Stimulated activated CD4-positive, alpha-beta T cell treated with anti-CD3 and anti-CD28 coated beads, Interleukin-2, amount 100 ng/mL, for 48 hours (primary cell): Measurements from ENCODE around the gene TTYH3.
"Not testable (repeated sequence)": the region's sequence is repeated elsewhere in the genome, so short reads cannot be mapped to it uniquely, and the experiment has no call there.

Experiments used
- DNase-seq, 2 donors: peaks; one replicate each; pipeline ENCODE4 v3.0.0-alpha.2; 2020

The TTYH3 gene

GRCh38 chr7:2691011-2691707 is 59.4 kb downstream of the TTYH3 start:
- no peak for DNase-seq

DNA sequence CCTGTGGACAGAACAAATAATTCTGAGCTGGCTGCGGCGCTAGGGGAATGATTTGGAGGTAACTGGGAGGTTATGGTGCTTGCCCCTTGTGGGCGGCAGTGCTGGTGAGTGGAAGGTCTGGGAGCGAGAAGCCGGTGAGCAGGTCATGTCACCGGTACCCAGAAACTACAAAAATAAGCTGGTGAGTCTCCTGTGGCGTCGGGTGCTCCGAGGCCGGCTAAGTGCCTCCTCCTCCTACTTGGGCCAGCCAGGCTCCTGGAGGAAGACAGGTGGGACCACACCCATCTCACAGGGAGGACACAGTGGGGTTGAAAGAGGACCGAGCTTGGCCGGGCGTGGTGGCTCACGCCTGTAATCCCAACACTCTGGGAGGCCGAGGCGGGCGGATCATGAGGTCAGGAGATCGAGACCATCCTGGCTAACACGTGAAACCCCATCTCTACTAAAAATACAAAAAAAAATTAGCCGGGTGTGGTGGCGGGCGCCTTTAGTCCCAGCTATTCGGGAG is 60.2 kb downstream of the TTYH3 start:
- DNase-seq, result not testable (repeated sequence)

GRCh38 chr7:2692543-2692942 is 60.8 kb downstream of the TTYH3 start:
- no peak for DNase-seq

- not testable (repeated sequence) for DNase-seq
These were observed 61.8 kb downstream of the TTYH3 start for GRCh38 chr7:2693420-2694121.

- DNase-seq, result not testable (repeated sequence)
These were observed 62.3 kb downstream of the TTYH3 start for GRCh38 chr7:2694122-2694436.

GRCh38 chr7:2698581-2699288 is 66.9 kb downstream of the TTYH3 start:
- DNase-seq, result peak; percentile 28 to 49

DNA sequence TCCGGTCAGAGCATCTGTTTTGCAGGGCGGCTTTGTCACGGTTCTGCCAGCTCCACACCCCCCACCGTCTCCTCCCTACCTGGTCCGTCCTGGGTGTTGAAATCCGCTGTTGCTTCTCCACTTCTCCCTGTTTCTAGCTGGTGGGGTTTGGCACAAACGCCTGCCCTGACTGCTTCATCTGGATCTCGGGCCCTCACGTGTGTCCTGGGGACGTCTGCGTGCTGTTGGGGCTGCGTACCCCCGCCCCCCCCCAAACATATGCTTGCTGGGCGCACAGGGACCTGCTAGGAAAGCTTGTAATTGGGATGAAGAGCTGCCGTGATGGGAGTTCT is 67.5 kb downstream of the TTYH3 start:
- no peak for DNase-seq

GRCh38 chr7:2700141-2700850 is 68.5 kb downstream of the TTYH3 start:
- no peak for DNase-seq

DNA sequence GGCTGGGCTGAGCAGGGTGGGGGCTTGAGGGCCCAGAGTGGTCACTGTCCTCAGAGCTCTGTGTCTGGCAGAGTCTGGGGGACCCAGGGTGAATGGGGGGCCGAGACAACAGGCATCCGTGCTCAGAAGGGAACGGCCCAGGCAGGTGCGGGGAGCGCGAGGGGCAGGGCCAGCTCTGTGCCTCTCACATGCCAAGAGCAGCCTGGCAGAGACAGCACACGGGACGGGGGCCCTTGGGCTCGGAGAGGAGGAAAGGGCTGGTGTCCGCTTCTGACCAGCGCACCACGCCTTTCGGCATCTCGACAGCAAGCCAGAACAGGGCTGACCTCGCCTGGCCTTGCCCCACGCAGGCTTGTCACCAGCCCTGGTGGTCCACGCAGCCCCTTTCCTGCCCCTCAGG is 69.6 kb downstream of the TTYH3 start:
- DNase-seq, result no peak

GRCh38 chr7:2701832-2702593 is 70.2 kb downstream of the TTYH3 start:
- no peak for DNase-seq

- DNase-seq, result no peak
These were observed 70.8 kb downstream of the TTYH3 start for GRCh38 chr7:2702594-2702957.

DNA sequence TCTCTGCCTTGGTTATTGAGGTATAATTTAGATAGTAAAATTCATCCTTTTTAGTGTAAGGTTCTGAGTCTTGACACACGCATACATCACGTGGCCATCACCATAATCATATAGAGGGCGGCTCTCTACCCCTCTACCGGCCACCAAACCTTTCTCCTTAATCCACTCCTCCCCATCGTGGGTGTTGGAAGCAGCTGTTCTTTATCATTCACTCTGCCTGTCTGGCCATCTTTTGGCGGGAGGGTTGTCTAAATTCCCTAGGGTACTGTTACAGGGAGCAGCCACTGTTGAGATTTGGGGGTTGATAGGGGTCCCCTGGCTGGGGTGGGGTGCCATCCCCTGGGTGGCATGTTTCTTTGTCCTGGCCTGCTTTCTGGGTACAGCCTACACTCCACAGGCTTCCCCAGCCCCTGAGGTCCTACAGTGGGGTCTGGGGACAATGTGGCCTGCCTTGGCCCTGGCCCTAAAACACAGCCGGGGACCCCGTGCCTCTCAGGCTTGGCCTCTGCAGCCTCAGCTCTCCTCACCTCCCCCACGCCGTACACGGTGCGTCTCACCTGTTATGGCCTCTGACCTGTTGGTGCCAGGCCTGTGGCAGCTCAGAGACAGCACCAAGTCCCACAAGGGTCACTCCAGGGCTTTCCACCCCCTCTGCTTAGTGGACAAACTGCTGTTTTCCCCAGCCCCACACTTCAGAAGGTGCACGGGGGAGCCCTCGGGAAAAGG is 73.7 kb downstream of the TTYH3 start:
- DNase-seq, result no peak

GRCh38 chr7:2706685-2707126 is 74.9 kb downstream of the TTYH3 start:
- no peak for DNase-seq

DNA sequence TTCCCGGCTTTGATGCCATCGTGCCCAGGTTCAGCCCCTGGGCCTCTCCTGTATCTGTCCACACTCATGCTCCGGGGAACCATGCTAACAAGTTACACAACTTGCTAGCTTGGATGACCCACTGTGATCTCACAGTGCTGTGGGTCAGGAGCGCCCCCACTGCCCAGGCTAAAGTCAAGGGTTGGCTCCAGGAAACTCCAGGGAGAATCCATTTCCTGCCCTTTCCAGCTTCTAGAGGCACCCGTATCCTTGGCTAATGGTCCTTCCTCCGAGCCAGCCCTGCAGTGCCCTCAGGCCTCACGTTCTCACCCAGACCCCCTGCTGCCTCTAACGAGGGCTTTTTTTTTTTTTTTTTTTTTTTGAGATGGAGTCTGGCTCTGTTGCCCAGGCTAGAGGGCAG is 75.7 kb downstream of the TTYH3 start:
- no peak for DNase-seq

GRCh38 chr7:2708041-2708440 is 76.3 kb downstream of the TTYH3 start:
- DNase-seq, result no peak

DNA sequence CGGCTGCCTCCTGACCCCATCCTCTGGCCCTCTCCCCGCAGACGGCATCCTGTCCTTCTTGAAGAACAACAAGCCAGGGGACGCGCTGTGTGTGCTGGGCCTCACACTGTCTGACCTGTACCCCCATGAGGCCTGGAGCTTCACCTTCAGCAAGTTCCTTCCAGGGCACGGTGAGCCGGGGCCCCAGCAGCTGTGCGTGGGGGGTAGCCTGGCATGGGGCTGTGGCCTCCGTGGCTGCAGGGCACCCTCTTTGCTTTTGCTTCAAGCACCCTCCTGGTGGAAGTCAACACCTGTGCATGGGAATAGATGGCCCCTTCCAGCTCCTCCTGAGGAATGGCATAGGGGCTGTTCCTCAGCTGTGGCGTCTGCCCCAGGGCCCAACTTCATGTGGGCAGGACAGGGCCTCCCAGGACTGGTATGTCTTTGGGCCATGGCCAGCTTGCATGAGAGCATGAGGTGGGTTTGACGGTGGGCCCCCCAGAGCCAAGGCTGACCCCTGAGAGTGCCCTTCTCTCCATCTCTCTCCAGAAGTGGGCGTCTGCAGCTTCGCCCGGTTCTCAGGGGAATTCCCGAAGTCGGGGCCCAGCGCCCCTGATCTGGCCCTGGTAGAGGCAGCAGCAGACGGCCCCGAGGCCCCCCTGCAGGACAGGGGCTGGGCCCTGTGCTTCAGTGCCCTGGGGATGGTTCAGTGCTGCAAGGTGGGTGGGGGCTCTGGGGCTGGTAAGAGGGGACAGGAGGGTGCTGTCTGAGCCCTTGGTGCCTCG is 76.9 kb downstream of the TTYH3 start:
- no peak for DNase-seq

DNA sequence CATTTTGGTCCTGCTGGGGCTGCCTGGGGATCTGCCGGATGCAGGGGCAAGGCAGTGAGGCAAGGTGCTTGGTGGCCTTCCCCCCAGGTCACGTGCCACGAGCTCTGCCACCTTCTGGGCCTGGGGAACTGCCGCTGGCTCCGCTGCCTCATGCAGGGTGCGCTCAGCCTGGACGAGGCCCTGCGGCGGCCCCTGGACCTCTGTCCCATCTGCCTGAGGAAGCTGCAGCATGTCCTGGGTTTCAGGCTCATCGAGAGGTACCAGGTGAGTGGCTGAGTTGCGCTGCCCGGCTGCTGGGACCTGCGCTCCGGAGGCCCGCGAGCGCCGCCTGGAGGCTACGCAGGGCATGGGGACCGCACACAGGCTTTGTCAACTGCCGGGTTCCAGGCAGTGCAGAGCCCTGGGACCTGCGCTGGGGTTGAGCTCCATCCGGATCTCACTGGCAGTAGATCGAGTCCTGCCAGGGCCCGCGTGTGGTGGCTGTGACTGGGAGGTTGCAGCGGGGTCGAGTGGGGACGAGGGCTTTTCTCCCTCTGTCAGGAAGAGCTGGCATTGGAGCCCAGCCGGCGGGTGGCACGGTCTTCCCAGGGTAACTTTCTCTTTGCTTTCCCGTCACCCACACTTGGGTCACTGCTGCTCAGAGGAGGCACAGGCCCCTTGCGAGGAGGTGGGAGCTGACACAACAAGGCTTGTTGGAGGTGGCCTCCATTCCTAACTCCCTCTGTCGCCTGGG is 77.9 kb downstream of the TTYH3 start:
- peak; percentile 71 to 82 for DNase-seq

DNA sequence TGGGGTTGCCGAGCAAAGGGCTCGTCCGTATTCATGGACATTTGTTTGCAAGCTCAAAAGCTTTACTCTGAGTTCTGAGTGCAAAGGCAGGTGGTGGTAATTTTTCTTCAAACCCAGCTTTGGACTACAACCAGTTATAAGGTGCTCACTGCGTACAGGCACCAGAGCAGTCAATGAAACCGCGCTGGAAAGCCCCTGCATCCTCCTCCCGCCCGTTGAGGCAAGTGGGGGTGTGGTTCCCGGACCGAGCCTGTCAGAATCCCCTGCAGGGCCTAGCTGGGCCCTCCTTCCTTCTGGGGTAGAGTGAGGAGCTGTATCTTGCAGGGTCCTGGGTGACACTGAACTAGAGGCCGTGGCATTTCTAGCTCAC is 78.5 kb downstream of the TTYH3 start:
- no peak for DNase-seq

- DNase-seq, result no peak
These were observed 79.2 kb downstream of the TTYH3 start for GRCh38 chr7:2710901-2711551.
